H9 (cell line): ENCODE measurements around the gene NOVA1. TPM values are rescaled to one million over a fixed set of nuclear protein-coding genes. Genes with fewer than 3 reads are reported as not detected.

Source experiments
- DNase-seq: peaks from one replicate; pipeline ENCODE4 v3.0.0-alpha.2; 2017
- H2AFZ ChIP-seq: one replicate; pipeline ENCODE4 v1.6.1; 2013; ENCODE audit warnings: mild to moderate bottlenecking, low read length, control low read depth, moderate library complexity
- H2AK5ac ChIP-seq: 2 replicates; pipeline ENCODE4 v1.6.1; 2013; ENCODE audit warnings: low read length, control low read depth, mixed read lengths; ENCODE audit not compliant: insufficient read length
- H2BK120ac ChIP-seq: one replicate; pipeline ENCODE4 v1.6.1; 2013; ENCODE audit warnings: low read depth, mild to moderate bottlenecking, low read length, control low read depth, inconsistent platforms; ENCODE audit not compliant: poor library complexity, severe bottlenecking
- H2BK12ac ChIP-seq: 2 replicates; pipeline ENCODE4 v1.6.1; 2013; ENCODE audit warnings: low read length, control low read depth, mixed read lengths, low read depth; ENCODE audit not compliant: insufficient read length
- H2BK15ac ChIP-seq: 2 replicates; pipeline ENCODE4 v1.6.1; 2013; ENCODE audit warnings: low read depth, low read length, control low read depth
- H2BK20ac ChIP-seq: one replicate; pipeline ENCODE4 v1.6.1; 2013; ENCODE audit warnings: low read depth, mild to moderate bottlenecking, low read length, control low read depth, inconsistent platforms; ENCODE audit not compliant: poor library complexity, severe bottlenecking
- H2BK5ac ChIP-seq: 2 replicates; pipeline ENCODE4 v1.6.1; 2013; ENCODE audit warnings: low read length, control low read depth, mixed read lengths; ENCODE audit not compliant: insufficient read length
- H3K14ac ChIP-seq: 2 replicates; pipeline ENCODE4 v1.6.1; 2013; ENCODE audit warnings: low read length, control low read depth; ENCODE audit not compliant: insufficient read depth
- H3K18ac ChIP-seq: 2 replicates; pipeline ENCODE4 v1.6.1; 2013; ENCODE audit warnings: low read depth, mild to moderate bottlenecking, mixed read lengths, low read length, control low read depth; ENCODE audit not compliant: insufficient read length
- H3K23ac ChIP-seq: 2 replicates; pipeline ENCODE4 v1.6.1; 2013; ENCODE audit warnings: low read length, control low read depth, mixed read lengths, low read depth; ENCODE audit not compliant: insufficient read length
- H3K23me2 ChIP-seq: 2 replicates; pipeline ENCODE4 v1.6.1; 2013; ENCODE audit warnings: low read depth, mild to moderate bottlenecking, mixed read lengths, low read length, control low read depth; ENCODE audit not compliant: insufficient read length, poor library complexity, severe bottlenecking
- H3K27ac ChIP-seq: 2 replicates; pipeline ENCODE4 v1.5.1; 2013; ENCODE audit warnings: low read length, control low read depth, mixed read lengths, low read depth; ENCODE audit not compliant: insufficient read length
- H3K27me3 ChIP-seq: 2 replicates; pipeline ENCODE4 v1.6.1; 2013; ENCODE audit warnings: low read length, control low read depth, inconsistent platforms; ENCODE audit not compliant: insufficient read depth
- H3K4ac ChIP-seq: 2 replicates; pipeline ENCODE4 v1.6.1; 2013; ENCODE audit warnings: low read depth, mild to moderate bottlenecking, control low read depth, inconsistent platforms, low read length, moderate library complexity
- H3K4me1 ChIP-seq: 2 replicates; pipeline ENCODE4 v1.6.1; 2013; ENCODE audit warnings: low read length, control low read depth, inconsistent platforms; ENCODE audit not compliant: insufficient read depth
- H3K4me2 ChIP-seq: 2 replicates; pipeline ENCODE4 v1.6.1; 2013; ENCODE audit warnings: low read length, control low read depth, mixed read lengths; ENCODE audit not compliant: insufficient read length, insufficient read depth
- H3K56ac ChIP-seq: 2 replicates; pipeline ENCODE4 v1.6.1; 2013; ENCODE audit warnings: low read depth, mild to moderate bottlenecking, mixed read lengths, low read length, control low read depth; ENCODE audit not compliant: insufficient read length
- H3K79me1 ChIP-seq: 2 replicates; pipeline ENCODE4 v1.6.1; 2013; ENCODE audit warnings: low read depth, mild to moderate bottlenecking, moderate library complexity, low read length, control low read depth, inconsistent platforms; ENCODE audit not compliant: insufficient read depth, poor library complexity, severe bottlenecking
- H3K79me2 ChIP-seq: 2 replicates; pipeline ENCODE4 v1.6.1; 2013; ENCODE audit warnings: low read length, control low read depth, inconsistent platforms; ENCODE audit not compliant: insufficient read depth
- H3K9ac ChIP-seq: 2 replicates; pipeline ENCODE4 v1.6.1; 2013; ENCODE audit warnings: low read length, control low read depth, mixed read lengths; ENCODE audit not compliant: insufficient read length; ENCODE audit errors: extremely low read depth
- H3K9me3 ChIP-seq: one replicate; pipeline ENCODE4 v1.6.1; 2013; ENCODE audit warnings: low read depth, low read length, inconsistent platforms; ENCODE audit not compliant: control insufficient read depth
- H3T11ph ChIP-seq: one replicate; pipeline ENCODE4 v1.6.1; 2013; ENCODE audit warnings: mild to moderate bottlenecking, low read length, control low read depth, inconsistent platforms
- H4K20me1 ChIP-seq: one replicate; pipeline ENCODE4 v1.6.1; 2013; ENCODE audit not compliant: control insufficient read depth, insufficient read length, insufficient read depth
- H4K5ac ChIP-seq: 2 replicates; pipeline ENCODE4 v1.6.1; 2013; ENCODE audit warnings: low read depth, mild to moderate bottlenecking, mixed read lengths, low read length, control low read depth; ENCODE audit not compliant: insufficient read length
- H4K8ac ChIP-seq: replicated peaks from 2 replicates; pipeline ENCODE4 v1.6.1; 2013; ENCODE audit warnings: low read length, control low read depth, mixed read lengths, low read depth; ENCODE audit not compliant: insufficient read length
- H4K91ac ChIP-seq: 2 replicates; pipeline ENCODE4 v1.6.1; 2013; ENCODE audit warnings: low read depth, mild to moderate bottlenecking, moderate library complexity, mixed read lengths, low read length, control low read depth; ENCODE audit not compliant: insufficient read length
- H3K27ac Mint-ChIP-seq, 3 experiments: 2 replicates in 2 of 3; 3 replicates in 1 of 3; pipeline ENCODE4 v1.8.0; 2020 to 2021; ENCODE audit warnings: mixed read lengths in 3 of 3, mild to moderate bottlenecking in 1 of 3, moderate library complexity in 1 of 3
- H3K27me3 Mint-ChIP-seq: 2 replicates; pipeline ENCODE4 v1.8.0; 2021; ENCODE audit warnings: low read depth, mild to moderate bottlenecking, moderate library complexity, mixed read lengths
- H3K36me3 Mint-ChIP-seq, 3 experiments: 2 replicates in 2 of 3; 3 replicates in 1 of 3; pipeline ENCODE4 v1.8.0; 2020 to 2021; ENCODE audit warnings: low read depth in 3 of 3, mixed read lengths in 3 of 3; ENCODE audit not compliant: insufficient read depth in 1 of 3
- H3K4me1 Mint-ChIP-seq, 2 experiments: 2 replicates each; pipeline ENCODE4 v1.8.0; 2020; ENCODE audit warnings: mixed read lengths in 2 of 2
- H3K4me3 Mint-ChIP-seq, 2 experiments: 2 replicates in 1 of 2; 3 replicates in 1 of 2; pipeline ENCODE4 v1.8.0; 2020 to 2021; ENCODE audit warnings: mild to moderate bottlenecking in 2 of 2, mixed read lengths in 2 of 2, moderate library complexity in 1 of 2
- H3K9me3 Mint-ChIP-seq, 2 experiments: 2 replicates in 1 of 2; 3 replicates in 1 of 2; pipeline ENCODE4 v1.8.0; 2020; ENCODE audit warnings: mild to moderate bottlenecking in 2 of 2, mixed read lengths in 2 of 2, moderate library complexity in 1 of 2
- WGBS: extraction: QIAGEN DNeasy Blood & Tissue Kit; methylation state at CpG from one replicate; pipeline ENCODE4 v1.1.7; 2013; ENCODE audit warnings: missing lambda C conversion rate, low lambda C conversion rate, mixed read lengths; ENCODE audit not compliant: insufficient read length; ENCODE audit errors: extremely low coverage; 5-methylcytosine and 5-hydroxymethylcytosine counted together
- total RNA-seq: library from RNA; stranded (reverse); gene quantifications from 2 replicates; pipeline ENCODE4 v1.2.1, GENCODE V29; 2021
- TF ChIP-seq, protein P1 (sequence below): fragments of 200-600 bp; sonication (generic); conservative IDR thresholded peaks from 3 replicates; pipeline ENCODE4 v1.8.0; 2021; ENCODE audit warnings: antibody characterized with exemption, mild to moderate bottlenecking

Gene NOVA1
- total RNA-seq, 1 experiment from 2014 or later: 13.8 TPM

DNA sequence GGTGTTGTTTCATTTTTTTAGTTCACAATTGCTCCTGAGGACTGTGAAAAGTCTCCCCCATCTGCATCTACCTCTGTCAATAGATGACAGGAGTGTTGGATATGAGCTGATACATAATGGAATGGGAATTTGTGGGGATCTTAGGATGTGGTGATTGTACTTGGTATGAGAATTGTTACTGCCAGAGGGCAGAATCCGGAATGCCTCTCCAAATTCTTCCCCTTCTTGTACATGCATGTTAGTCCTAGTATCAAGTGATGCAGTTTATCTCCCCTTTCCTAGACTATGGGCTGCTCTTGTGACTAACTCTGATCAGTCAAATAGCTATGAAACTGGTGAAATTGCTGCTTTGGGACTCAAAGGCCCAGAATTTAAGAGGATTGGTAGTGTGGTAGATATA is 24.8 kb upstream of the NOVA1 start:
- Mint-ChIP-seq H3K4me1 (peaks cover 9 to 10% of the 10 kb centered on the region in 2 experiments), H3K4me3 (no peak overlapping the region), H3K36me3 (no peaks in the 10 kb centered on the region), H3K9me3 (no peaks in the 10 kb centered on the region), H3K27me3 (no peaks in the 10 kb centered on the region), H3K27ac (no peak overlapping the region)
- no peak overlapping the region for H3K14ac ChIP-seq
- H3K56ac ChIP-seq: no peak overlapping the region
- no peak overlapping the region for H3K4ac ChIP-seq
- H3K79me2 ChIP-seq: no peaks in the 10 kb centered on the region
- H2BK5ac ChIP-seq: no peak overlapping the region
- no peaks in the 10 kb centered on the region for H3K4me1 ChIP-seq
- no CpG with 5 or more reads among the region's 1 CpG for WGBS
- no peak overlapping the region for H2BK20ac ChIP-seq
- H2BK120ac ChIP-seq: no peak overlapping the region
- no peak overlapping the region for H3K18ac ChIP-seq
- H3K9me3 ChIP-seq: no peaks in the 10 kb centered on the region
- H2BK12ac ChIP-seq: no peak overlapping the region
- H3K27ac ChIP-seq: no peak overlapping the region
- H2AFZ ChIP-seq: no peak overlapping the region
- no peak overlapping the region for H4K5ac ChIP-seq
- H3T11ph ChIP-seq: no peak overlapping the region
- H2BK15ac ChIP-seq: no peak overlapping the region
- H3K23ac ChIP-seq: no peak overlapping the region
- TF ChIP-seq, protein P1, sequence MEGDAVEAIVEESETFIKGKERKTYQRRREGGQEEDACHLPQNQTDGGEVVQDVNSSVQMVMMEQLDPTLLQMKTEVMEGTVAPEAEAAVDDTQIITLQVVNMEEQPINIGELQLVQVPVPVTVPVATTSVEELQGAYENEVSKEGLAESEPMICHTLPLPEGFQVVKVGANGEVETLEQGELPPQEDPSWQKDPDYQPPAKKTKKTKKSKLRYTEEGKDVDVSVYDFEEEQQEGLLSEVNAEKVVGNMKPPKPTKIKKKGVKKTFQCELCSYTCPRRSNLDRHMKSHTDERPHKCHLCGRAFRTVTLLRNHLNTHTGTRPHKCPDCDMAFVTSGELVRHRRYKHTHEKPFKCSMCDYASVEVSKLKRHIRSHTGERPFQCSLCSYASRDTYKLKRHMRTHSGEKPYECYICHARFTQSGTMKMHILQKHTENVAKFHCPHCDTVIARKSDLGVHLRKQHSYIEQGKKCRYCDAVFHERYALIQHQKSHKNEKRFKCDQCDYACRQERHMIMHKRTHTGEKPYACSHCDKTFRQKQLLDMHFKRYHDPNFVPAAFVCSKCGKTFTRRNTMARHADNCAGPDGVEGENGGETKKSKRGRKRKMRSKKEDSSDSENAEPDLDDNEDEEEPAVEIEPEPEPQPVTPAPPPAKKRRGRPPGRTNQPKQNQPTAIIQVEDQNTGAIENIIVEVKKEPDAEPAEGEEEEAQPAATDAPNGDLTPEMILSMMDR: no peak
- DNase-seq: no peak
- H4K91ac ChIP-seq: no peak overlapping the region
- no peaks in the 10 kb centered on the region for H3K79me1 ChIP-seq
- H3K9ac ChIP-seq: no peak overlapping the region
- no peak overlapping the region for H4K8ac ChIP-seq
- no peaks in the 10 kb centered on the region for H3K27me3 ChIP-seq
- no peaks in the 10 kb centered on the region for H3K23me2 ChIP-seq
- H4K20me1 ChIP-seq: no peaks in the 10 kb centered on the region
- H2AK5ac ChIP-seq: no peak overlapping the region
- H3K4me2 ChIP-seq: no peak overlapping the region
